ENCODE data around the gene REXO1.

DNA sequence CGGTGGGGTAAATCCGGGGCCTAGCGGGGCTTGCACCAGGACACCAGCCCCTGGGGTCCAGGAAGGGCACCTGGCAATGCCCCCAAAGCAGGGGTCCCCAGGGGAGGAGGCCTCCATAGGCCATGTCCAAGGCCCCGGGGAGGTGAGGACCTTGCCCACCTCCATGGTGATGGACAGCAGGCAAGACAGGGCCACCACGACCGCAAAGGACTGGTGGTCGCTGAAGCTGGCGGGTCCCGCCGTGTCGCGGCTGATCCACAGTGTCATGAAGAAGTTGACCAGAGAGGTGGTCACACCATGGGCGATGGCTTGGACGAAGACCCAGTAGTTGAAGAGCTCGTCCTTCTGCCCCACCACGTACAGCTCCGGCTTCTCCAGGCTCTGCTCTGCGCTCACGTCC is 63.0 kb downstream of the REXO1 start:
- TF ChIP-seq CTCF (IDR thresholded peaks at IDR 0.05; ENCODE audit: borderline replicate concordance, extremely low read depth, low read length, poor library complexity, severe bottlenecking) = no peak
- no peak for TF ChIP-seq EZH2 (IDR thresholded peaks at IDR 0.05; ENCODE audit: borderline replicate concordance, low read depth, low read length, severe bottlenecking)
